GM19395 (cell line): Measurements from ENCODE around the gene KCNG4.

Source experiments
- ATAC-seq: cut with Tn5 transposase; IDR thresholded peaks from one replicate; pipeline ENCODE4 v1.9.1; 2021; ENCODE audit warnings: mild to moderate bottlenecking, moderate library complexity; ENCODE audit not compliant: unreplicated experiment

KCNG4 gene, protein sequence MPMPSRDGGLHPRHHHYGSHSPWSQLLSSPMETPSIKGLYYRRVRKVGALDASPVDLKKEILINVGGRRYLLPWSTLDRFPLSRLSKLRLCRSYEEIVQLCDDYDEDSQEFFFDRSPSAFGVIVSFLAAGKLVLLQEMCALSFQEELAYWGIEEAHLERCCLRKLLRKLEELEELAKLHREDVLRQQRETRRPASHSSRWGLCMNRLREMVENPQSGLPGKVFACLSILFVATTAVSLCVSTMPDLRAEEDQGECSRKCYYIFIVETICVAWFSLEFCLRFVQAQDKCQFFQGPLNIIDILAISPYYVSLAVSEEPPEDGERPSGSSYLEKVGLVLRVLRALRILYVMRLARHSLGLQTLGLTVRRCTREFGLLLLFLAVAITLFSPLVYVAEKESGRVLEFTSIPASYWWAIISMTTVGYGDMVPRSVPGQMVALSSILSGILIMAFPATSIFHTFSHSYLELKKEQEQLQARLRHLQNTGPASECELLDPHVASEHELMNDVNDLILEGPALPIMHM

GRCh38 chr16:84239909-84240308 is at the start of gene KCNG4:
Gene KCNG4, minus strand, starts transcription at chr16:84240012. Its CDS starts 2,527 bp downstream, at chr16:84237485.
- no peak for ATAC-seq

DNA sequence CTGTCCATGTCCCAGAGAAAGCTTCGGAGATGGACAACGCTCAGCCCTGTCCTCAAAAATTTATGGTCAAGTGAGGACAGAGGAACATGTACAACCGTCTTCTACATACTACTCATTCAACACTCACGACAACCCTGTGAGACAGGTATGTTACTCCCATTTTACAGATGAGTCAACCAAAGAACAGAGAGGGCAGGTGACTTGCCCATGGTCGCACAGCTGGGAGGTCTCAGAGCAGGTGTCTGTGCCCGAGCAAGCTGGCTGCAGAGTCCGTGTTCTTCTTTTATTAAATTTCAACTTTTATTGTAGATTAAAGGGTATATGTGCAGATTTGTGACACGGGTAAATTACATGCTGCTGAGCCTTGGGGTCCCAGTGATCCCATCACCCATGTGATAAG is 49.1 kb upstream of the KCNG4 start:
- no peak for ATAC-seq

GRCh38 chr16:84286578-84287240 is 46.9 kb upstream of the KCNG4 start:
- no peak for ATAC-seq

DNA sequence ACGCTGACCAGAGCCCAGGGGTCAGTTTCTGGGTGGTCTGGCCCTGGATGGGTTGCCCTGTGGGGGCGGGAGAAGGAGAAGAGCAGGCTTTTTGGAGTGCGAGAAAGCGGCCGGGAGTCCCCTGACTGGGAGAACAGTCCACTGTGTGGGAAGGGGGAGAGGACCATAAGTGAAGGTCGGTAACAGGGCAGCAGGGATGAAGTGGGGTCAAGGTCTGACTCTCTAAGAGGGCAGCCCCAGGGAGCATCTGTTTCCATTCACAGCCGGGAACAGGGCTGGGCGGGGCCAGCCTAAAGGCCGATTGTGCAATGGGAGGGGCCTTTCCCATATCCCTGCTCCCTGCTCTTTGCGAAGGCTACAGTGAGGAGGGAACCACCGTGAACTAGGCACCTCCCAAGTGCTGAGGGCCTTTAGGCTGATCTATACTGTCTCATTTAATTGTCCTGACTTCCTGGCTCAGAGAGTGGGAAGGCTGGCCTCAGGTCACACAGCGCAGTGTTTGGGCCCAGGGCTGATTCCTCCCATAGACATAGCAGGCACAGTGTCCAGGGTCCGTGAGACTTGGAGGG is 44.4 kb upstream of the KCNG4 start:
- ATAC-seq: no peak

DNA sequence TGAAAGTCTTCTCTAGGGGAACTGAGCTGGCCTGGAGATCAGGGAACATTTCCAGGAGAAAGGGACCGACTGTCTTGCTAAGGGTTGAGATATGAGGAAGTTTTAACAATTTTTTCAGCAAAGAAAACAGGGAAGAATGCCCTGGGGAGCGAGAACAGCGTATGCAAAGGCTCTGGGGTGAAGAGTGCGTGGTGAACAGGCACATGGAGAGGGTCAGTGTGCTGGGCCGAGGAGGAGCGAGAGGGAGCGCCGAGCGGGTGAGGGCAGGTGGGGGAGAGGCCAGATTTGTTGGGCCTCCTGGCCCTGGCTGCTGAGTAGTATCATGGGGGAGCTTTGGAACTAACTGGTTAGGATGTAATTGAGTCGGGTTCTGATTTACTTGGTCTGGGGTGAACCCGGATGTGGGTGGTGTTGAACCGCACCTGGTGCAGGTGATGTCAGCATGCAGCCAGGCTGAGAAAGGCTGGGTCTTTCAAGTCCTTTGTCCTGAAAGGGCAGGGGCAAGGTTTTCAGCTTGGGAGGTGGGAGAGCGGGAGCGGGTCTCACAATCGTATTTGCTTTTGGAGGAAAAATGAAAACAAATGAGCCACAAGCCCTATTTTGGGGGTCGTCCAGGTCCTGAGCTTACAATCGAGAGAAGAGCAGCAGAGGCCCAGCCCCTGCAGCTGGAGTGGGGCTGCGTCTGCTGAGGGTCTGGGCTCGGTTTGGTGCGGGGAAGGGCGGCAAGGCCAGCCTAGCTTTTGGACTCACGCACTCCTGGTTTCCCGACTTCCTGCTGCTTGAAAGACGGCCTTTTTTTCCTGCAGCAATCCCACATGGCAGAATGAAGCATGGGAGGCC is 43.7 kb upstream of the KCNG4 start:
- no peak for ATAC-seq

DNA sequence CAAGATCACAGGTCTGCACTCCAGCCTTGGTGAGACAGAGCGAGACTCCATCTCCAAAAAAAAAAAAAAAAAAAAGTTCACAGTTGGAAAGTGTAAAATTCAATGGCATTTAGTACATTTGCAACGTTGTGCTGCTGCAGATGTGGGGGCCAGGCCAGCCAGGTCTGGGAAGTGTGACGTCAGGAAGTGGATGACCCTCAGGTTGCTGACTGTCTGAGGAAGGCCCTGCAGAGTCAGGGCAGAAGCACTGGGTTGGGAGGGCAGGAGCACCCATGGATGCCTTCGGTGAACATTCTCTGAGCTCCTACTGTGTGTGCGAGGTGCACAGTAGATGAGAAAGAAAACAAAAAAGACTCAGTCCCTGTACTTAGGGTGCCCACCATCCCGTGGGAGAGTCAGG is 42.7 kb upstream of the KCNG4 start:
- no peak for ATAC-seq

GRCh38 chr16:84281074-84281473 is 41.3 kb upstream of the KCNG4 start:
- no peak for ATAC-seq

DNA sequence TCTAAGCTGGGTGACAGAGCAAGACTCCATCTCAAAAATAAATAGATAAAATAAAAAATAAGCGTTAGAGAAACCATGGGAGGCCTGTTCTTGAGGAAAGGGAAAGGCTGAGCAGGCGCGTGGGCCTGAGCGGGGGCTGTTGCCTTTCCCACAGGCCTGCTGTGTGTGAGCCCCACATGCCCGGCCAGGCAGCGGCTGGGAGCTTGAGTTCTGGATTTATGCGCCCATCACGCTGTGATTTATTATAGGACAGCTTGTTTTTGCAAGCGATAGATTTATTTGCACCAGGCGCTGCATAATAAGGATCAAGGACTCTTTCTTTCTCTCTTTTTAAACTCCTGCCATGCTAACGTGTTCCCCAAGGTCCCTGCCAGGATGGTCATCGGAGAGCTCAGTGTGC is 40.1 kb upstream of the KCNG4 start:
- no peak for ATAC-seq

DNA sequence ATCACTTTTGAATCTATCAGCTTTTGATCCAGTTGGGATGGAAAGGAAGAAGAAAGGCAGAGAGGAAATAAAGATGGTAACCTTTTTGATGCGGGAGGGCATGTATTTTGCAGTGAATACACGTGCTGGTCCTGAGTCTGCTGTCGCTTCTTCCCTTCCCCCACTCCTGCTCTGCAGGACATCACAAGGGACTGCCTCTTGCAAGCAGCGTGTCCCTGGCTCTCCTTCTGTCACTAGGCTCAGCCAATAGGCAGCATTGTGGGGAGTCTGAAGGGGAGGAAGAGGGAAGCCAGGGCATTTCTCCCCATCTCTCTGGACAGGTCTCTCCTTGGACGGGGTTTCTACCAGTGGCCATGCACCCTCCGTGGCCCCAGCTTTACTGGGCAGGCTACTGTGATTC is 39.2 kb upstream of the KCNG4 start:
- no peak for ATAC-seq

- ATAC-seq: no peak
Measured at GRCh38 chr16:84278333-84278732, 38.5 kb upstream of the KCNG4 start.

- ATAC-seq: no peak
Measured at GRCh38 chr16:84277244-84277823, 37.5 kb upstream of the KCNG4 start.

DNA sequence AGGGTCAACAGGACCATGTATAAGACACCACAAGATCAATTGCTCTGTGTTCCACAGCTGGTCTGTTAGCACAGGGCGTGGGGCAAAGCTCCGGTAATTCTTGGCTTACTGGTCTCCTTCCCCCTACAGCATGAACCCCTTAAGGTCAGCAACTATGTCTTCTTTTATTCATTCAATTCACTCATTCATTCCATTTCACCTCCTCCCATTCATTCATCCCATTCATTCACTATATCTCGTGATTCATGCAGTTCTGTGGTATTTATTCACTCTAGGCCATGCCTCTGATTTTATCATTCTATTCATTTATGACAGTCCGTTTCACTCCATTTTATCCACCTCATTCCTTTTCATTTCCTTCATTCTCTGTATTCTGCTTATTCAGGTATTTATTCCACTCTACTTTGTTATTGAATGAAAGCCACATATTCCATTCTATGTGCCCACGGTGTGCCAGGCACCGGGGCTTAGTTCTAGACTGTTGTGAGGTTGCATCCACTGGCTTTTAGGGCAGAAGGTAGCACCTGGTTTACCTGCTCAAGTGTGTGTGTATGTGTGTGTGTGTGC is 35.9 kb upstream of the KCNG4 start:
- no peak for ATAC-seq

GRCh38 chr16:84274515-84274914 is 34.7 kb upstream of the KCNG4 start:
- no peak for ATAC-seq

GRCh38 chr16:84272740-84273320 is 33.0 kb upstream of the KCNG4 start:
- ATAC-seq: no peak

DNA sequence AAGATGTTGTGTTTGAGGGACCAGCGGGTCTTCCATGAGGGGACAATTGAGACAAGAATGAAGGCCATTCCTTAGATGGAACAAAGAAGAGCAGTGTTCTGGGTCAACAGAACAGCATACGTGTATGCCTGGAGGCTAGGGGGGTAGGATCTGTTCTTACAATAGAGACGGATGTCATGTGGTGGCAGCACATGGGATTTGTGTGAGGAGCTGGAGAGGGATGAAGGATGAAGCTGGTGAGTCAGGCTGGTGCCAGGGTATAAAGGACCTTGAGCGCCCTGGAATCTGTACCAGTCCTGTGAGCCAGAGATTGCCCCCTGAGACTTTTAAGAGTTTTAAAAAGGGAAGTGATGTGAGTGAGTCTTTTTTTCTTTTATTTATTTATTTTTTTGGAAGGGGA is 32.1 kb upstream of the KCNG4 start:
- no peak for ATAC-seq

- ATAC-seq: no peak
Measured at GRCh38 chr16:84271037-84271436, 31.2 kb upstream of the KCNG4 start.

DNA sequence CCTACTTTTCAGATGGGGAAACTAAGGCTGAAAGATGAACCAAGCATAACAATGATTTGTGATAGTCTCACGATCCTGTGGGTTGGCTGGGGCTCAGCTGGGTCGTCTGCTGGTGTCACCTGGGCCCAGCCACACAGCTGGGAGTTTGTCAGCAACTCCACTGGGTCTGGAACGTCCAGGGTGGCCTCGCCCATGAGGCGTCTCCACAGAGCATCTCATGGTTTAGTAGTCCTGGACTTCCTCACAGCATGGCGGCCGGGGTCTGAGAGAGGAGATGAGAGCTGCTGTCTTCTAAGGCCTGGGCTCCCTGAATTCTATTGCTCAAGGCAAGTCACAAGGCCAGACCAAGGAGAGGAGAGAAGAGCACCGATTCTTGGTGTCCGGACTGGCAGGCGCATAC is 30.7 kb upstream of the KCNG4 start:
- ATAC-seq: no peak

DNA sequence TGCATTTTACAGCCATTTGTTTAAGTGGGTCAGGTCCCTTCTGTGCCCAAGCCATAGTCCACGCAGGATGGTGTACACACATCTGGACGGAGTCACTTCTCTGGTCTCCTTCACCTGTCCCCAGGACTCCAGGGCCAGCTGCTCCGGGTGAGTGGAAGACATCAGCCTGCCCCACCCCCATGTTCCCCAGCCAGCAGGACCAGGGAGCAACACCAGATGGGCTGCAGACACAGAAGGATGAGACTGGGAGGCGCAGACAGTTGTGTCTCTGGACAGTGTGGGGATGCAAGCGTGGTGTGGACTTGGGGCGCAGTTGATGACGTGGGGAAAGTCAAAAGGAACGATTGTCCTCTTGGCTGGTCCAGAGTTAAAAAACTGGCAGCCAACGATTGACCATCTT is 30.3 kb upstream of the KCNG4 start:
- no peak for ATAC-seq

GRCh38 chr16:84268291-84269040 is 28.7 kb upstream of the KCNG4 start:
- no peak for ATAC-seq
